Activated CD4-positive, CD25-positive, alpha-beta regulatory T cell treated with anti-CD3 and anti-CD28 coated beads, Interleukin-2, amount 50 U/mL, for 72 hours (primary cell): ENCODE measurements around the gene HNRNPA1.
"Not testable (repeated sequence)": the region's sequence is repeated elsewhere in the genome, so short reads cannot be mapped to it uniquely, and the experiment has no call there.

Experiments used
- DNase-seq: peaks from one replicate; pipeline ENCODE4 v3.0.0; 2021

The HNRNPA1 gene

DNA sequence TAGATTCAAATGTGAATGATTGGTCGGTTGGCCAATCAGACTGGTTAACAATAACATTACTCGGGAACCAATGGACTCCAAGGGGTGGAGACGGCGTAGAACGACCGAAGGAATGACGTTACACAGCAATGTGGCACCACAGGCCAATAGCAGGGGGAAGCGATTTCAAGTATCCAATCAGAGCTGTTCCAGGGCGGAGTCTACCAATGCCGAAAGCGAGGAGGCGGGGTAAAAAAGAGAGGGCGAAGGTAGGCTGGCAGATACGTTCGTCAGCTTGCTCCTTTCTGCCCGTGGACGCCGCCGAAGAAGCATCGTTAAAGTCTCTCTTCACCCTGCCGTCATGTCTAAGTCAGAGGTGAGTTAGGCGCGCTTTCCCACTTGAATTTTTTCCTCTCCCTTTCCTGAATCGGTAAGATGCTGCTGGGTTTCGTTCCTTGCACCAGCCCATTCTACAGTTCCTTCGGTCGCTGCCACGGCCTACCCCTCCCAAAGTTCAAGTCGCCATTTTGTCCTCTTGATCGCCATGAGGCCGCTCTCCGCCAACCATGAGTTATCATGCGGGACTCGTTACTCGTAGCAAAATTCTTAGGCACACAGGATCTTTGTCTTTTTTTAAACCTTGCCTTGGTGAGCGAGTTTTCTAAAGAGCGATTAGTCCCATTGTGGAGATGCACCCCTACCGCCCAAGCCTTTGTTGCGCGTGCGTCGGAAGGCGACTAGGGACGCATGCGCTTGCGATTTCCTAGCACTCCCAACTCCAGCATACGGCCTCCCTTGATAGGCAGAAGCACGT, at the start of gene HNRNPA1:
Gene HNRNPA1, plus strand, starts transcription at position 259 of the 793 bp plus-strand sequence. Its CDS starts 82 bp downstream, at position 341.
- DNase-seq = peak; percentile 88

DNA sequence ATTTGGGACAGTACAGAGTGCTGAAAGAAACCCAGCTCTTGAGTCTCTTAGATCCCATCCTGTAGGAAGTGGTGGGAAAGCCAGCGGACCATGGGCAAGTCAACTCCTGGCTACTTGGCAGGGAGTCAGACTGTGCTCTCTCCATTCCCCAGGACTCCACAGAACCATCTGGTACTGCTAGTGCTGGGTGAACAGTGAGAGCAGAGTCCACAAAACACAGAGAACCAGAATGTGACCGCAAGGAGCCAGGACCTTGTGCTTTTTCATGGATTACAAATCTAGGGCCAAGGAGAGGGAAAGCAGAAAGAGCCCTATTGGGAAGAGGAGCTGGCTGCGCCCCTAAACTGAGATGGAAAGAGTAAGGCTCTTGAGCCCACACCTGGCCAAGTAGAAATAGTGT, 49.3 kb upstream of the HNRNPA1 start:
- DNase-seq = not testable (repeated sequence)

DNA sequence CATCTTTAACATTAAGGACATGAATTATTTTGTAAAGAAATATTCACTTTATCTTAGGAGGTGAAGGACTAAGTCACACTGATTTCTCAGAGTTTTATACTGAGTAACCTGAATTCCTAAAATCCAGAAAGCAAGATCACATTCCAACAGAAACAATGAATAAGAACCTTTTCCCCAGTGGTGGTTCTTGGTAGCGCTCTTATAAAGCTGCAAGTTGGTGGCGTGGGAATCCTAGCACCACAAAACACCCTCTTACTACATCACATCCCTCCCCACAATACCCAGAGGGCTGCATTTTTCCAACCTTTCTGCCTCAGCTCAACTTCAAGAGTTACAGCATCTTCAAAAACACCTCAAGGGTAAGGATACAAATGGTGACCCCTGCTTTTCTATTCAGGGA, 47.7 kb upstream of the HNRNPA1 start:
- no peak for DNase-seq

DNA sequence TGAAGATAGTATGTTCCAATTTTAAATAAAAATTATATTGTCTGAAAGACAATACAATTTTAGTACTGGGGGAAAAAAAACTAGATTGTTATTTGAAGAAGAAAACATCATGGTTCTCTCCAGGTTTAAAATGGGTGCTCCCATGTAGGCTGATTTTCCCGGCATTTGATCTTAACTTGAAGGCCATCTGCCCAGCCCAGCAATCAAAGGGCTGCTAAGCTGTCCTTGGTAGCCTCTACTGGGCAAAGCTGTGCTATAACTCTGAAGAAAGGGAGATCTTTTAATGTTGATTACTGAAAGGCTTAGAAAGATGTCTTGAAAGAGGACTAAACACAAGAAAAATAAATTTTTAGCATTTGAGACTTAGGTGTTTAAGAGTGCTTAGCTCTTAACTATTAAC, 42.0 kb upstream of the HNRNPA1 start:
- no peak for DNase-seq

DNA sequence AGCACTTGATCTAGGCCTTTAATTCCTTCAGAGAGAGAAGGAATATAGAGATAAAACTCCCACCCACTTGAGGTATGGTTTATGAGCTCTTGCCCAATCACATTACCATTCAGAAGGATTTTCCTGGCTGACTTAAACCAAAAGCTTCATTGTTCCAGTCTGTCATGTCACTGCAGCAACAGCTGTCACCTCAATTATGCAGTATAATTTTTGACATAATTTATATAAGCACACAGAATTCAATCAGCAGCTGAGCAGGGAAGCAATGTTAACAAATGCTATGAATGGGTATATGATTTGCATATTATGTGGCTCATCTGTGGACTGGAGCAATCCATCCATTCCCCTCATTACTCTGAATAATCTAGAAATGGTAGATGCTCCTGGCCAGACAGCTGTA, 40.9 kb upstream of the HNRNPA1 start:
- no peak for DNase-seq

DNA sequence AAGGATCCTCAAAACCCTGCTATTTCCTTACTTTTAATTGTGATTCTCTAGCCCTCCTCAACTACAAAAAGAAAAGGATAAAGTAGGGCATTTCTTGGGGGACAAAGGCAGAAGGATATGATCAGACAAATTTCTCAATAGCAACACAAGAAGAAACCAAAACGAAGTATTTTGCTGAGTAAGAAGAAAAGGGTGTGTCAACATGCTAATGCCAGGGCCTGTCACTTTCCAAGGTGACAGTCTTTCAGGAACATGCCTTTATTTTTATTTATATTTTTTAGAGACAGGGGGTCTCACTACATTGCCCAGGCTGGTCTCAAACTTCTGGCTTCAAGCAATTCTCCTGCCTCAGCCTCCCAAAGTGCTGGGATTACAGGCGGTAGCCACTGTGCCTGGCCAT, 40.4 kb upstream of the HNRNPA1 start:
- DNase-seq = no peak

DNA sequence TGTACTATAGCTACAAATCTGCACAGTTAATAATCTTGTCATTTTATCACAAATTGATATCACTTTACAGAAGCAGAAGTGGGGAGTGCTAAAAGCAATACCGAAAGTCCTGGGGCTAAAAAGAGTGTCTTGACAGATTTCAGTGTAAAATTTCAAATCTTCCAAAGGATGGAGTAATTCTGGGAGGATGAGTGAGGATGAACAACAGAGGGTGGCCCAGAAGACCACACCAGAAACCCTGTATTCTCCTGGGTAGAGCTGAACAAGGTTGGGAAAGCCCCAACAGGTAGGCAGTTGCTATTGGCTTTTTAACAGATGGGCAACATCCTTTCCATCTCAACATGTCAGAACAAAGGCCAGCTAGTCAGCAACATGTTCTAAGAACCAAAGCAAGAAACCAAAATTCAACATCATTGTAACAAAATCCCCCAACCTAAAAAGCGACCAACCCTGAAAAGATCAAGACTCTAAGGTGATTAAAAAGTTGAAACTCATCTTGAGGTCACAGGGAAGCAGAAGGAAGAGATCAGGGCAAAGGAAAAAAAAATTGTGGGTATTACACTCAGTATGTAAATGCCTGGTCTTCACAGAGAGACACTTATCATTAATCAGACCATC, 39.4 kb upstream of the HNRNPA1 start:
- no peak for DNase-seq

DNA sequence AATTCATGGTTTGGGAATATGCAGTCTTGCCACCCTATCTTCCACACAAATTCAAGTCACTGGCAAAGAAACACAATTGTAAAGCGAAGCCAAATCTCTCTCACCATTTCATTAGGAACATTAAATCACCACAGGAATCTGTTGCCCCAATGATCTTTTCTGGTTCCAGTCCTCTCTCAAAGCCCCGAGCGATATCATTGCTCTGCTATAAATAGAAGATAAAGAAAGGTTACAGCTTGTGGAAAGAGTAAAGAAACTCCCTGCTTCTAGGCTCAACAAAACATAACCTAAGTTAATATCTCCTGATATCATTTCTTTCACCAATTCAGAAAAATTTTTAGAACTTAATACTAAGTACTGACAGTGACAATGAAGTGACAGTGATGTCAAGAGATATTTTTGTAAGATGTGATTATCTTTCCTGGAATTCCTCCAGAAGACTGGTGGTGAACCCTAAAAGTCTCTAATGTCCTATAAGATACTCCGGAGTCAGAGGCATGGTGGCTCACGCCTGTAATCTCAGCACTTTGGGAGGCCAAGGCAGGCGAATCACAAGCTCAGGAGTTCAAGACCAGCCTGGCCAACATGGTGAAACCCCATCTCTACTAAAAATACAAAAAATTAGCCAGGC, 34.4 kb upstream of the HNRNPA1 start:
- no peak for DNase-seq

DNA sequence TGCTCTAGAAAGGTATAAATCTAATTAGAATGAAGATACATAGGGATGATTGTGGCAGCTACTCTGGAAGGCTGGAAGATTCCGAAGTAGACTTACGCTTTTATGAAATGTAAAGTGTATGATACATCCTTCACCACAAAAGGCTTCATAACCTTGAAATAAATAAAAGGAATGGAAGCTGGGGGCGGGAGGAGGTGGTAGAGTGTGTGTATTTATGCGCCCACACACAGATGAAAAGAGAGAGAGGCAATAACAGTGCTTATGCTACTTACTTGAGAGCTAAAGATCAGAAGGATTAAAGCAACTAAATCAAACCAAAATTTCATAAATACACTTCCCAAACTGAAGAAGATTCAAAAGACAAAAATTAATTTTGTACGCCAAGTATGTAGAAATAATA, 31.0 kb upstream of the HNRNPA1 start:
- no peak for DNase-seq

DNA sequence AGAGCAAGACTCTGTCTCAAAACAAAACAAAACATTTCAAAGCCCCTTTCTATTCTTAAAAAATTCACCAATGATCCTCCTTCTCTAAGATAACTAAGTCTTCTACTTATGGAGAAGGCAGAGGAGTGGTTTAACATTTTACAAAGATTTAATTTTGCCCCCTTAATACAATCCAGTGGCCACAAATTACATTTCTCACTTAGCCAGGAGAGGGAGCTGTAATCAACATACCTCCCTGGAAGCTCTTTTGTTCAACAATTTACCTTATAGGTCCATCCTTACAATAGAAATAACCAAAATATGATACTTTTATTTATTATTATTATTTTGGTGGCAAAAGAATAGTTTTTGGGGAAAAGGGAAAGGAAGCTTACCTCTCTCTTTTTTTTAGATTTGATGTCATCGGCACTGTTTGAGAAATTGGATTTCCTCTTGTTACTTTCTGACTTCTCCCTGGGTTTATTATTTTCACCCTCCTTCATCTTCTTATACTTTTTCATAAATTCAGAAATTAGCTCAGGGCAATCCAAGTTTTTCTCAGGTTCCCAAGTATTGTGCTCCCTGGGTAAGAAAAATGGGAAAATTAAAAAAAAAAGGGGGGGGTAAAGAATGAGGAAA, 28.8 kb upstream of the HNRNPA1 start:
- no peak for DNase-seq

DNA sequence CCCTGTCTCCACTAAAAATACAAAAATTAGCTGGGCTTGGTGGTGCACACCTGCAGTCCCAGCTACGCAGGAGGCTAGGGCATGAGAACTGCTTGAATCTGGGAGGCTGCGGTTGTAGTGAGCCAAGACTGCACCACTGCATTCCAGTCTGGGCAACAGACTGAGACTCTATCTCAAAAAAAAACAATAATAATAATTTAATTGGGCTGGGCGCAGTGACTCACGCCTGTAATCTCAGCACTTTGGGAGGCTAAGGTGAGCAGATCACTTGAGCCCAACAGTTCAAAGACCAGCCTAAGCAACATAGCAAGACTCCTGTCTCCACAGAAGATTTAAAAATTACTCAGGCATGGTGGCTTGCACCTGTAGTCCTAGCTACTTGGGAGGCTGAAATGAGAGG, 27.3 kb upstream of the HNRNPA1 start:
- DNase-seq = no peak

DNA sequence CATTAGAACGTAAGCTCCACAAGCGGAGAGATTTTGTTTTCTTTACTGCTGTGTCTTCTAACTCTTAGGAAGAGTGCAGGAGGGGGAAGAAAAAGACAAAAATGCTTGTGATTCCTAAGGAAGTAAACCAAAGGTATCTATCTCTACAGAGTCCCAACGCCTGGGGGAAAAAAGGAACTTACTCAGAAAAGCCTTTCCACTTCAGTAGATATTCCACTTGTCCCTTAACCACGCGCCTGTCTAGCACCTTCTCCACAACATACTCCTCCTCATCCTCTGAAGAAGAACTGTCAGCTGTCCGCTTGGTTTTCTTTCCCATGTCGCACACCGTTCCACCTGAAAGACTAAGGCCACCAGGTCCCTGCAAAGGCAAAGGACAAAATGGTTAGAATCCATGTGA, 23.2 kb upstream of the HNRNPA1 start:
- no peak for DNase-seq

DNA sequence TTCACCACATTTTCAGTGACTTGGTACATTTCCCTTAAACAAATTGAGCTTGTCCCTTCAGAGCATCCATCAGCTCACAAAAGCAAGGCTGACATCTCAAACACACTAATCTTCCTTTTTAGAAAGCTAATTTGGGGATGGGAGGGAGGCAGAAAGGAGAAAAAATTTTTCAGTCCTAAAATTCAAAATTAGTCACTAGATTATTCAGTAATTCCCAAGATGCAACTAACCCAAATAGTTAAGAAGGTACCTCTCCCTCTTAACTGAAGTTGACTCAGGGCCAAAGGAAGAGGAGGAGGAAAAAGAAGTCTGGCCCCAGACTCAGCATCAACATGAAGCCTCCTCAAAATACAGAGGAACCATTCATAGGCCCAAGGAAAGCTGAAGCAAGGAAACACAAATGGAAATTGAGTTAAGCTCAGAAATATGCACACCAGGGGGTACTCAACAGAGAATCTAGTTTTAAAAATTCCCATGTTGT, 22.3 kb upstream of the HNRNPA1 start:
- no peak for DNase-seq

DNA sequence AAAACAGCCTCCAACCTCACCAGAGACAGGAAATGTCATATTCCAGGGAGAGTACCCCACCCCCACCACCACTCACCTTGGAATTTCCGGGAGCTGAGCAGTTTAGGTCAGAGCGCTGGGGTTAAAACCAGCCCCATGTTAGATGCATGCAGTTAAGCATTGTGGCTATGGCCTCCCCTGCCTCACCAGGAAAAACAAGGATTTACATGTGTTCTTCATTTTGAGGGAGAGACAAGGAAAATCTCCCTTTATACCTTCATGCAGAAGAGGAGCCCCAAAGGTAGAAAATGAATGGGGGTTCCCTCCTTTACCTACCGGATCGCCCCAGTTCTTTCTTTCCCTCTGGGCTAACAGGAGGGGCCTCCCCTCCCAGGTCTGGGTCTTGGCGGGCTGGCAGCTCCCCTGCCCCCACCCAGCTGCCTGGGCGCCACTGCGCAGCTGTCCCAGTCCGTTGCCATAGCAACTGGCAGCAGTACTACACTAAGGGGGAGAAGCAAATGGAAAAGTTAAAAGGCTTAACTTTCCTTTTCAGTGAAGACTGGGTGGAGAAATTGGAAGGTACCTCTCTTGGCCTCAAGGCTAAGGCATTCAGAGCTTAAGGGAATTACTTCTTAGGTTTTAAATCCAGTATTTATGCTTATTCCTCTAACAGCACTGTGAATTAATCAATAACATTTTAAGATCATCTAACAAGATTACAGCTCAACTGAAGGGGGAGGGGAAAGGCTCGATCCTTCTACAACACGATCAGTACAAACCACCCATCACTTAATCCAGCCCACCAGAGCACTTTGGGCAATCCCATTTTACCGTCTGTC, 21.1 kb upstream of the HNRNPA1 start:
- DNase-seq = peak; percentile 36

DNA sequence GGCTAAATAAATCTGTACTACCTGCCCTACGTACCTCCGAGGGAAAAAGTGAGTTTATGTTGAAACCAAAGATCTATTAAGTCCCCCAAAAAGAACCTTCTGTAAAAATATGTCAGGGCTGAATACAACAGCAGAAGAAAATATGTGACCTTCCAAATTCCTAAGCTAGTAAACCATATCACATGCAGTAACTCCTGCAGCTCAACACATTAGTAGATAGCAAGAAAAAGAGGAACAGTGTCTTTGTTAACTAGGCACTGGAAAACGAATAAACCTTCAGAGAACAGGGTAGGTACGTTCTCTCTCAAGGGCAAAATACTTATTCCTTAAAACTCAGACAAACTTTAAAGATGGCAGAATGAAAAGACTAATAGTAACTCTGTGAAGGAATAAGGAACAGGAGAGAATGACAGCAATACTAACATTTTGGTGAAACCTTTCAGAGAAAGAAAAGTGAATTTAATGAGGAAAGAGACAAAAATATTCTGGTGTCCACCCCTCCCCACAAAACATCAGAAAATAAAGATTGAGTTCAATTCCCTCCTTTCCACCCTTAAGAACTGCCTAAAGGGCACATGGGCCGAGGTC, 18.6 kb upstream of the HNRNPA1 start:
- DNase-seq = no peak

DNA sequence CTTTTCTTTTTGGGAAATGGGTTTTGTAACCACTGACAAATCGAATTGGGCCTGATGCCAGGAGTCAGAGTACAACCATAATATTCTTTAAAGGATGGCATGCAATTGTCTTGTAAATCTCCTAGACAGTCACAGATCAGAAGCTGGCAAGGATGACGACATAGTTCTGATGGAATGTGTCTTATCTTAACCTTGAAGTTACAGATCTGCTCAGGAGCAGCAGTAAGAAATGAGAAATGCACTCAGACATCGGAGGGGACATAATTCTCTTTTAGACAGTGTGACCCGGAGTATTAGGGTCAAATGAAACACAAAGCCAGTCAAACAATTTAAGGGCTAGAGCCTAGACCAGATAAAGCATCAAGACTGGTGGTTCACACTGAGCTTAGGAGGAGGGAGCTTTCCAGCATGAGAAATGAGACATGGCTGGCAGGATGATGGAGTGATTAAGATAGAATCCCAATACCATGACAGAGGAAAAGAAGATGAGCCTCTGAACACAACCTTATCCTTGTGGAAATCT, 18.1 kb upstream of the HNRNPA1 start:
- no peak for DNase-seq

DNA sequence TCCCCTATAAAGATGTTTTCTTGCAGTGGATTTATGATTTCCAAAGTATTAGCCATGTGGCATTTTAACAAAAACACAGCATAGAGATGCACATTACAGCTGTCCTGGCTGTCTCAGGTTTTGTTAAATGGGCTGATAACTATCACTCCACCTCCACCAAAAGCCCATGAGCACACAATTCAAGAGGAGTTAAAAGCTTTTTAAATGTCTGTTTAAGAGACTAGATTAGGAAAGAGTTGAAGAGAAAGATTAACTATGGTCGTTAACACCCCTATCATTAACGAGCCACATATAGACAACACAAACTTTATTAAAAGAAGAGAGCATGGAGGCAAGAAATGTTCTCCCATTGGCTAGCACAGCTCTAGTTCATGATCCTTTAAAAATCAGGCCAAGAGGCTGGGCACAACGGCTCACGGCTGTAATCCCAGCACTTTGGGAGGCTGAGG, 15.1 kb upstream of the HNRNPA1 start:
- DNase-seq = no peak

DNA sequence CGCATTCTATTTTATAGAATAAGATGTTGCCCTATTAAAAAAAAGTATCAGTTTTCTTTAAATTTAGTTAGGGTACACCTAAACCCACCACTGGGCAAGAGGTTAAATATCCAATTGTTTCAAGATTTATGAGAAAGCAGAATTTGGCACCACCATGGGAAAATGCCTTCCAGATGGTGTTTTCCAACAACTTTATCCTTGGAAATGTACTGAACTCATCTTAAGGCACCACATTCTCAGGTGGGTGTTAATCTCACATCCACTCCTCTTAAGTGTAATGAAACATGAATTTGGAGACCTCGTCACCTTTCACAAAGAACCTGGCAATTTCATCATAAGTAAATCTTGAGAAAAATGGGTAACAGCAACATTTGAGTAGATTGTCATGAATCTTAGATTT, 13.7 kb upstream of the HNRNPA1 start:
- no peak for DNase-seq

DNA sequence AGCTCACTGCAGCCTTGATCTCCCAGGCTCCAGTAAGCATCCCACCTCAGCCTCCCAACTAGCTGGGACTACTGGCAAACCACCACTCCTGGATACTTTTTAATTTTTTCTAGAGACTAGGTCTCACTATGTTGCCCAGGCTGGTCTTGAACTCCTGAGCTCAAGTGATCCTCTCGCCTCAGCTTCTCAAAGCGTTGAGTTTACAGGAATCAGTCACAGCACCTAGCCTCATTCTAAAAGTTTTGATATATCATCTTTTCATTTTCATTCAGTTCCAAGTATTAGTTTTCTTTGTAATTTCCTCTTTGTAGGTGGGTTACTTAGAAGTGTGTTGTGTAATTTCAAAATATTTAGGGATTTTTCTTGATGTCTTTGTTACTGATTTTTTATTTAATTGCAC, 10.2 kb upstream of the HNRNPA1 start:
- DNase-seq = no peak

DNA sequence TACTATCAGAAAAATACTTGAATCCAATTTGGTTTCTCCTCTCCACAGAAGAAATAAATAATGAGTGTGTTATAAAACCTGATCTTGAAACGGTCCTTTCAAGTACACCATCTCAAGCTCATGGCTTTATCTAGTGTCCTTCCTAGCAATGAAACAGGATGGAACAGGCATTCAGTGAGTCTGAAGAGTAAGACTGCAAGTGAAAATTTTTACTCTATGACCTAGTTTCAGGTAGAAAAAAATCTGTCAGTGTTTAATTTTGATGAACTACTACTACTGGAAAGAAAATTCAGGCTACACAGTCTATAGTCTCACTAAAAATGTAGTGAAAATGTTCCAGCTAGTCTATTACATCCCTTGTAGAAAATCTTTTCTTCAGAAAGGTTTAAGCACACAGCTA, 8.3 kb upstream of the HNRNPA1 start:
- DNase-seq = no peak

DNA sequence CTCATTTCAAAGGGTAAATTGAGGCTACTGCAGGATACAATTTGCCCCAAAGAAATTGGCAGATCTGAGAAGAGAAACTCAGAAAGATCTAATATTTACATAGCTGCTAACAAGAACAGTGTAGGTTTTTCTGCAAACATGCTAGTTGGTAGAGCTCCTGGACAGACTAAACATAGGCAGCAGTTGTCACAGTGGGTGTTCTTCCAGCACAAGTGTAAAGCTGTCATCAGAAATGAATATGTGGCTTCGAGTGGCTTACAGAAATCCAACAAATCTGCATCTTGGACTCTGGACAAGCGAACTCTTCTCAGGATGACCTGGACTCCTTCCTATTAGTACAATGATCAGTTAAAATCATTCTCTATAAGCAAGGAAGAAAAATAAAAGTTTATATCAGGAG, 6.5 kb upstream of the HNRNPA1 start:
- DNase-seq = no peak

DNA sequence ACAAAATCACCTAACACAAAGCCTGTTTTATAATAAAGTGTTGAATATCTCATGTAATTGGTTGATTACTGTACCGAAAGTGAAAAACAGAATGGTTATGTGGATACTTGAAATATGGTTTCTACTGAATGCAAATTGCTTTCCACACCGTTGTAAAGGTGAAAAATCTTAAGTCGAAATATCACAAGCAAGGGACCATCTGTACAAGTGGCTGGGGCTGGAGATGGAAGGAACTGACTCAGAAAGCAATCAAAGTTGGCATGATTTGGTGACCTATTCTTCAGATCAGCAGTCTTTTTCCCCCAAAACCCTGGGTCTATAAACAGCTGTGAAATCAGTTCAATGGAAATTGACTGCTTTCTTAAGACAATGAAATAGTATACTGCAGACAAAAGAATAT, 4.2 kb upstream of the HNRNPA1 start:
- DNase-seq = no peak
